Right lobe of liver (tissue), 6 donors: ENCODE data around the gene GNG4. TPM values are rescaled to one million over a fixed set of nuclear protein-coding genes. Genes with fewer than 3 reads are reported as not detected.

ENCODE experiments used
- ATAC-seq, 4 donors: fragments of 200-7000 bp; cut with Tn5 transposase; one replicate each; pipeline ENCODE4 v1.9.1; 2020; ENCODE audit warnings: mild to moderate bottlenecking in 4 of 4, moderate library complexity in 4 of 4
- DNase-seq, 3 donors: peaks; one replicate each; pipeline ENCODE4 v3.0.0-alpha.2; 2020
- H3K27ac ChIP-seq, 3 donors: fragments of 200-600 bp; one replicate each; pipeline ENCODE4 v1.8.0; 2022
- H3K27me3 ChIP-seq, 2 donors: fragments of 200-600 bp; one replicate each; pipeline ENCODE4 v1.8.0; 2022
- H3K36me3 ChIP-seq, 4 donors: fragments of 200-600 bp; sonication (generic) in 1 of 4; one replicate each; pipeline versions ENCODE4 v1.5.1 to v1.8.0; 2017 to 2022; ENCODE audit warnings: control low read depth in 1 of 4
- H3K4me1 ChIP-seq, 4 donors: fragments of 200-600 bp; sonication (generic) in 1 of 4; one replicate each; pipeline versions ENCODE4 v1.5.1 to v1.8.0; 2017 to 2022; ENCODE audit warnings: control low read depth in 1 of 4
- H3K4me3 ChIP-seq, 3 donors: fragments of 200-600 bp; one replicate each; pipeline ENCODE4 v1.8.0; 2022
- H3K9me3 ChIP-seq, 4 donors: fragments of 200-600 bp; sonication (generic) in 1 of 4; one replicate each; pipeline versions ENCODE4 v1.5.1 to v1.8.0; 2017 to 2022; ENCODE audit warnings: control low read depth in 1 of 4
- POLR2A ChIP-seq: fragments of 450-650 bp; IDR thresholded peaks from one replicate; pipeline ENCODE4 v1.6.1; 2017; ENCODE audit warnings: antibody characterized with exemption, mild to moderate bottlenecking
- WGBS: methylation state at CpG from one replicate; pipeline ENCODE4 v1.1.6; 2018; ENCODE audit warnings: low coverage, low lambda C conversion rate; ENCODE audit not compliant: insufficient coverage; ENCODE audit errors: missing lambda C conversion rate; 5-methylcytosine and 5-hydroxymethylcytosine counted together
- intact Hi-C, 2 donors: fragments of 100-400 bp; cut with DNase I; formaldehyde crosslinking; loops; one replicate each; pipeline versions ENCODE4 v1.11.2 to v1.14.1; 2022
- long read RNA-seq: library from polyadenylated mRNA; unstranded; transcript quantifications from one replicate; pipeline ENCODE4 v2.0.0, GENCODE V29; 2019
- total RNA-seq, 6 experiments: library from RNA; depleted of rRNA in 2 of 6; stranded (reverse); fragments of >200 nt in 2 of 6; fragmentation: NEBNext Ultra II Directional in 3 of 6; extraction: Animal tissue kit (Norgen Biotek cat#: 25700) in 3 of 6; gene quantifications; one replicate each; pipeline versions ENCODE4 v1.1.0 to v1.2.4, GENCODE V29; 2016 to 2023
- TF ChIP-seq, protein P1 (sequence below), 4 donors: fragments of 200-600 bp in 3 of 4; fragments of 450-650 bp in 1 of 4; IDR thresholded peaks; one replicate each; pipeline versions ENCODE4 v1.5.1 to v1.8.0; 2016 to 2022; ENCODE audit warnings: antibody characterized with exemption in 4 of 4, mild to moderate bottlenecking in 2 of 4
- donor health status: DM: no; HTN: yes; CAD: no.
- donor health status: DM: no; HTN: no; CAD: no.
- donor health status: DM: no; HTN: no; CAD: no.
- donor health status: DM: no; HTN: yes; CAD: no.
- donor health status: DM: no; HTN: yes; CAD: no.

GNG4 gene
- total RNA-seq: under 1 TPM in 2 of 6 experiments, not detected in 4; 0.18 to 0.50 TPM
- long read RNA-seq: 0 reads

DNA sequence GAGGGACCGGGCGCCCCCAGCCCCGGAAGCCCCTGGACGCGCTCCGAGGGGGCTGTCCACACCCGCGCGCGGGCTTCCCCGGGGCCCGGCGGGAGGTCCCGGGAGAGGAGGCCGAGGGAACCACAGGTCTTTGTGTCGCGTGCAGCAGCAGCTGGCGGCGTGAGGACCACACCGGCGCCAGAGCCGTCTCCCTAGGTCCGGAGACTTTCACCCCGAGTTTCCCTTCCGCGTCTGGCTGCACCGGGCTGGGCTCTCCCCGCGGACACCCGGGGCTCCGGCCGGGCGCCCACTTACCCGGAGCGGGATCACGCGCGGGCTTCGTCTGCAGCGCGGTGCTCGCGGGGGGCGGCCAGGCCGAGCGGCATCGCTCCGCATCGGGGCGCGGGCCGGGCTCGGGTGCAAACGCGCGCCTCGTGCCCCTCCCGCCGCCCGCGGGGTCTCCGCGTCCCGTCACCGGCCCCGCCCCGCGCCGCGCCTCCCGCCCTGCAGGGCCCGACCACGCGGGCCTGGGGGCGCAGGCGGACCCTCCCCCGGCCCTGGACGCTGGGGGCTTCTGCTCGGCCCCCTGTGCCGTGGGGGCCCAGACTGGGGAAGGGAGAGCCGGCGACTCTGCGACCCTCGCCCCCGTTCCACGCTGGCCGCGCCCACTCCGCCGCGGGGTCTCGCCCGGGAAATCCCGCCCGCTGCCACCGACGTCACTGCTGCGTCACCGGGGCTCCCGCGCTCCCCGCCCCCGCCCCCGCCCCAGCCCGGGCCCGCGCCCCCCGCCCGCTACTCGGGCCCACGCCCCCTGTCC lies at the start of gene GNG4:
Gene GNG4, minus strand, starts transcription at position 417 of the 796 bp plus-strand sequence. CDS start 65,946 bp downstream, outside the sequence.
- no peaks in the 10 kb centered on the region for H3K9me3 ChIP-seq
- WGBS: no CpG with 5 or more reads among the region's 111 CpGs
- H3K4me3 ChIP-seq: peak within 1 kb of the TSS; percentile 11 to 41 (median 16)
- ATAC-seq (peak; percentile 35 to 49 (median 46)), DNase-seq (no peak)
- H3K27ac ChIP-seq: no peak within 1 kb of the TSS
- no peak for TF ChIP-seq POLR2A
- TF ChIP-seq, protein P1, sequence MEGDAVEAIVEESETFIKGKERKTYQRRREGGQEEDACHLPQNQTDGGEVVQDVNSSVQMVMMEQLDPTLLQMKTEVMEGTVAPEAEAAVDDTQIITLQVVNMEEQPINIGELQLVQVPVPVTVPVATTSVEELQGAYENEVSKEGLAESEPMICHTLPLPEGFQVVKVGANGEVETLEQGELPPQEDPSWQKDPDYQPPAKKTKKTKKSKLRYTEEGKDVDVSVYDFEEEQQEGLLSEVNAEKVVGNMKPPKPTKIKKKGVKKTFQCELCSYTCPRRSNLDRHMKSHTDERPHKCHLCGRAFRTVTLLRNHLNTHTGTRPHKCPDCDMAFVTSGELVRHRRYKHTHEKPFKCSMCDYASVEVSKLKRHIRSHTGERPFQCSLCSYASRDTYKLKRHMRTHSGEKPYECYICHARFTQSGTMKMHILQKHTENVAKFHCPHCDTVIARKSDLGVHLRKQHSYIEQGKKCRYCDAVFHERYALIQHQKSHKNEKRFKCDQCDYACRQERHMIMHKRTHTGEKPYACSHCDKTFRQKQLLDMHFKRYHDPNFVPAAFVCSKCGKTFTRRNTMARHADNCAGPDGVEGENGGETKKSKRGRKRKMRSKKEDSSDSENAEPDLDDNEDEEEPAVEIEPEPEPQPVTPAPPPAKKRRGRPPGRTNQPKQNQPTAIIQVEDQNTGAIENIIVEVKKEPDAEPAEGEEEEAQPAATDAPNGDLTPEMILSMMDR (IDR thresholded peaks at IDR 0.05): no peak
- H3K27me3 ChIP-seq: peaks cover 0 to 15% of the 10 kb centered on the region in 2 donors
- peaks cover 0 to 20% (median 9%) of the 10 kb centered on the region in 4 donors for H3K4me1 ChIP-seq
- no peaks in the 10 kb centered on the region for H3K36me3 ChIP-seq
- intact Hi-C loops: no loop called here

DNA sequence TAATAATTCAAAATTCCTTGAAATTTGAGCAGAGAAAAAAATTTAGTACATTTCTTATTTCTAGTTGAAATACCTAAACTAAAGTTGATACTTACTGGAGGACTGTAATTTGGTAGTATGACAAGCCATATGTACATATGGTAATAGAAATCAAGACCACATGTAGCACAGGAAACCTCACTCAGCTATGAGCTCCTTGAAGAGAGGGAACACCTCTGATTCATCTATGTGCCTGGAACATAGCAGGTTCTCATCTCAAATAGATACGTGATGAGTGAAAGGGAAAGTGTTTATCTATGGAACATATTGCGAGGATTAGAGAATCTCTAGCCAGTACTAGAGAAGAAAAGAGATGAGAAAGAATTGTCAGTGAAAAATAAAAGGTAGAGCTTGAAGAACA lies 47.9 kb upstream of the GNG4 start:
- Histone ChIP-seq H3K27ac (no peak overlapping the region), H3K4me3 (no peak overlapping the region), H3K4me1 (no peaks in the 10 kb centered on the region), H3K9me3 (no peaks in the 10 kb centered on the region), H3K36me3 (peaks cover 0 to 21% (median 7%) of the 10 kb centered on the region in 4 donors), H3K27me3 (no peaks in the 10 kb centered on the region)
- no peak for ATAC-seq
- intact Hi-C loops: no loop called here
- TF ChIP-seq, protein P1 (IDR thresholded peaks at IDR 0.05): no peak
- TF ChIP-seq POLR2A: no peak
- WGBS: 83% methylated on average over 2 of the region's 2 CpGs
- DNase-seq: no peak

DNA sequence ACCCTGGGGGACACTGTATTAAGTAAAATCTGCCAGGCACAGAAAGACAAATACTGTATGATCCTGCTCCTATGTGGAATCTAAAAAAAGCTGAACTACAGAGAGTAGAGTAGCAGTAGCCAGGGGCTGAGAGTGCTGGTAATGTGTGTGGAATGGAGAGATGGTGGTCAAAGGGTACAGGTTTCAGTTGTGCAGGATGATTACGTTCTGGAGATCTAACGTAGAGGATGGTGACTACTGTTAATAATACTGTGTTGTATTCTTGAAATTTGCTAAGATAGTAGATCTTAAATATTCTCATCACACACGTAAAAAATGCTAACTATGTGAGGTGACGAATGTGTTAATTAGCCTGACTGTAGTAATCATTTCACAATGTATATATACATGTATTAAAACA lies 39.8 kb upstream of the GNG4 start:
- intact Hi-C loops: no loop called here
- H3K4me1 ChIP-seq: no peaks in the 10 kb centered on the region
- H3K27ac ChIP-seq: no peak overlapping the region
- no peaks in the 10 kb centered on the region for H3K9me3 ChIP-seq
- whole genome bisulfite sequencing: 85% methylated on average over 4 of the region's 4 CpGs
- TF ChIP-seq, protein P1 (IDR thresholded peaks at IDR 0.05): no peak
- TF ChIP-seq POLR2A: no peak
- DNase-seq (no peak), ATAC-seq (no peak)
- no peaks in the 10 kb centered on the region for H3K27me3 ChIP-seq
- peaks cover 0 to 8% (median 3%) of the 10 kb centered on the region in 4 donors for H3K36me3 ChIP-seq
- no peak overlapping the region for H3K4me3 ChIP-seq

DNA sequence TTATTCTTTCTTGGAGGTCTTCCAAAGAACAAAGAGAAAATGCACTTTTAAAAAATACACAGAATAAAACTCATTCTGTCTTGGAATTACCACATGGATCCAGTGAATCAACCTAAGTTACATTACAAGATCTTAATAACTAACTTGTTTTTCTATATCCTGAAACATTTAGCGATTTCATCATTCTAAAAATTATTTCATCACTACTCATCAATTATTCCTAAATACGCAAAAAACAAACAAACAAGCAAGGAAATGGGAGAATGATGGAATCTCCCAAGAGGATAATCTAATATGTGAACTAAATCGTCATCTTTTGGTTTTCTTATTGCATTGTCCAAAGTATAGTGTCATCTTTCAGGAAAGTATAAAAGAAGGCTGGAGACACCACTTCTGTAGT lies 38.5 kb upstream of the GNG4 start:
- no peak for ATAC-seq
- intact Hi-C loops: no loop called here
- H3K36me3 ChIP-seq: peaks cover 0 to 6% (median 2%) of the 10 kb centered on the region in 4 donors

More for the DNA sequence above, 38.5 kb upstream of the GNG4 start:
- no peak for DNase-seq
- Histone ChIP-seq H3K27me3 (no peaks in the 10 kb centered on the region), H3K9me3 (no peaks in the 10 kb centered on the region), H3K27ac (no peak overlapping the region), H3K4me3 (no peak overlapping the region), H3K4me1 (no peaks in the 10 kb centered on the region)
- TF ChIP-seq POLR2A: no peak
- TF ChIP-seq, protein P1 (IDR thresholded peaks at IDR 0.05): no peak
- 91% methylated on average over 3 of the region's 3 CpGs for WGBS
